Measurements from ENCODE around the gene PSD. TPM values are rescaled to one million over a fixed set of nuclear protein-coding genes. Genes with fewer than 3 reads are reported as not detected.

The PSD gene
- polyA plus RNA-seq, 1 donor from 2014 or later = 68.8 TPM

DNA sequence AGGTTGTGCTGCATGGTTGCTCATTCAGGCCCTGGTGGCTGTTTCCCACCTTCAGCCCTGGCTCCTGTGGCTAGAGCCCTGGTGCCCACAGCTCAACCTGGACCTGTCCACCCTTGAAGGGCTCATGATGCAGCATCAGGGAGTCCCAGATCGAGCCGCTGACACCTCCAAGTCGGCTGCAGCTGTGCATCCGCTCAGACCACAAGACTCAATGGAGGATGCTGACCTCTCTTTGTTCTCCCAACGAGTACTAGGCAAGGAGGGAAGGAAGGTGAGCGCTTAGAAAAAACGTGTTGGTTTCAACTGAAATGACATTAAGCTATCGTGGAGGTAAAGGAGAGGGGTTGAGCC, 42.2 kb upstream of the PSD start:
- peak overlapping the region; percentile 80 for H3K27ac ChIP-seq (ENCODE audit: low read length)
- no peak overlapping the region for H3K4me2 ChIP-seq (ENCODE audit: low read length)
- no peaks in the 10 kb centered on the region for H4K20me1 ChIP-seq (ENCODE audit: insufficient read depth)
- TF ChIP-seq, protein P1, sequence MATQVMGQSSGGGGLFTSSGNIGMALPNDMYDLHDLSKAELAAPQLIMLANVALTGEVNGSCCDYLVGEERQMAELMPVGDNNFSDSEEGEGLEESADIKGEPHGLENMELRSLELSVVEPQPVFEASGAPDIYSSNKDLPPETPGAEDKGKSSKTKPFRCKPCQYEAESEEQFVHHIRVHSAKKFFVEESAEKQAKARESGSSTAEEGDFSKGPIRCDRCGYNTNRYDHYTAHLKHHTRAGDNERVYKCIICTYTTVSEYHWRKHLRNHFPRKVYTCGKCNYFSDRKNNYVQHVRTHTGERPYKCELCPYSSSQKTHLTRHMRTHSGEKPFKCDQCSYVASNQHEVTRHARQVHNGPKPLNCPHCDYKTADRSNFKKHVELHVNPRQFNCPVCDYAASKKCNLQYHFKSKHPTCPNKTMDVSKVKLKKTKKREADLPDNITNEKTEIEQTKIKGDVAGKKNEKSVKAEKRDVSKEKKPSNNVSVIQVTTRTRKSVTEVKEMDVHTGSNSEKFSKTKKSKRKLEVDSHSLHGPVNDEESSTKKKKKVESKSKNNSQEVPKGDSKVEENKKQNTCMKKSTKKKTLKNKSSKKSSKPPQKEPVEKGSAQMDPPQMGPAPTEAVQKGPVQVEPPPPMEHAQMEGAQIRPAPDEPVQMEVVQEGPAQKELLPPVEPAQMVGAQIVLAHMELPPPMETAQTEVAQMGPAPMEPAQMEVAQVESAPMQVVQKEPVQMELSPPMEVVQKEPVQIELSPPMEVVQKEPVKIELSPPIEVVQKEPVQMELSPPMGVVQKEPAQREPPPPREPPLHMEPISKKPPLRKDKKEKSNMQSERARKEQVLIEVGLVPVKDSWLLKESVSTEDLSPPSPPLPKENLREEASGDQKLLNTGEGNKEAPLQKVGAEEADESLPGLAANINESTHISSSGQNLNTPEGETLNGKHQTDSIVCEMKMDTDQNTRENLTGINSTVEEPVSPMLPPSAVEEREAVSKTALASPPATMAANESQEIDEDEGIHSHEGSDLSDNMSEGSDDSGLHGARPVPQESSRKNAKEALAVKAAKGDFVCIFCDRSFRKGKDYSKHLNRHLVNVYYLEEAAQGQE (IDR thresholded peaks at IDR 0.05; ENCODE audit: borderline replicate concordance) = peak; percentile 20
- TF ChIP-seq POLR2AphosphoS5 (IDR thresholded peaks at IDR 0.05) (no peak), EP300 (conservative IDR thresholded peaks at IDR 0.05; ENCODE audit: poor library complexity, severe bottlenecking) (no peak), TAF1 (IDR thresholded peaks at IDR 0.05; ENCODE audit: low read depth) (peak; percentile 50), RAD21 (conservative IDR thresholded peaks at IDR 0.05) (no peak), MXI1 (conservative IDR thresholded peaks at IDR 0.05; ENCODE audit: poor library complexity, severe bottlenecking) (no peak), EZH2 (IDR thresholded peaks at IDR 0.05; ENCODE audit: borderline replicate concordance, insufficient read depth, low read length, poor library complexity, severe bottlenecking) (no peak), SMC3 (conservative IDR thresholded peaks at IDR 0.05; ENCODE audit: poor library complexity) (no peak)
- TF ChIP-seq, protein P2, sequence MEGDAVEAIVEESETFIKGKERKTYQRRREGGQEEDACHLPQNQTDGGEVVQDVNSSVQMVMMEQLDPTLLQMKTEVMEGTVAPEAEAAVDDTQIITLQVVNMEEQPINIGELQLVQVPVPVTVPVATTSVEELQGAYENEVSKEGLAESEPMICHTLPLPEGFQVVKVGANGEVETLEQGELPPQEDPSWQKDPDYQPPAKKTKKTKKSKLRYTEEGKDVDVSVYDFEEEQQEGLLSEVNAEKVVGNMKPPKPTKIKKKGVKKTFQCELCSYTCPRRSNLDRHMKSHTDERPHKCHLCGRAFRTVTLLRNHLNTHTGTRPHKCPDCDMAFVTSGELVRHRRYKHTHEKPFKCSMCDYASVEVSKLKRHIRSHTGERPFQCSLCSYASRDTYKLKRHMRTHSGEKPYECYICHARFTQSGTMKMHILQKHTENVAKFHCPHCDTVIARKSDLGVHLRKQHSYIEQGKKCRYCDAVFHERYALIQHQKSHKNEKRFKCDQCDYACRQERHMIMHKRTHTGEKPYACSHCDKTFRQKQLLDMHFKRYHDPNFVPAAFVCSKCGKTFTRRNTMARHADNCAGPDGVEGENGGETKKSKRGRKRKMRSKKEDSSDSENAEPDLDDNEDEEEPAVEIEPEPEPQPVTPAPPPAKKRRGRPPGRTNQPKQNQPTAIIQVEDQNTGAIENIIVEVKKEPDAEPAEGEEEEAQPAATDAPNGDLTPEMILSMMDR (IDR thresholded peaks at IDR 0.05; ENCODE audit: poor library complexity, severe bottlenecking) = no peak
- H3K9me3 ChIP-seq (ENCODE audit: low read length) = no peaks in the 10 kb centered on the region
- peak overlapping the region; percentile 75 for H3K4me3 ChIP-seq (ENCODE audit: low read length)
- peak overlapping the region; percentile 72 for H3K9ac ChIP-seq (ENCODE audit: low read length)
- no peaks in the 10 kb centered on the region for H3K79me2 ChIP-seq (replicated peaks; ENCODE audit: insufficient read depth, low read length)
- no peaks in the 10 kb centered on the region for H3F3A ChIP-seq (ENCODE audit: insufficient read depth, low read length, poor library complexity, severe bottlenecking)
- no peaks in the 10 kb centered on the region for H3K9me2 ChIP-seq (ENCODE audit: insufficient read depth, low read length)
- peak overlapping the region; percentile 99 for H2AFZ ChIP-seq (ENCODE audit: low read depth, low read length)
- H3K27me3 ChIP-seq (ENCODE audit: insufficient read depth, low read depth, low read length) = no peaks in the 10 kb centered on the region
- no peaks in the 10 kb centered on the region for H3K36me3 ChIP-seq (ENCODE audit: insufficient read depth, low read length)

GRCh38 chr10:102458656-102459055, 40.1 kb upstream of the PSD start:
- H3K9me3 ChIP-seq (ENCODE audit: low read length) = no peaks in the 10 kb centered on the region
- H3K27me3 ChIP-seq (ENCODE audit: insufficient read depth, low read depth, low read length) = no peaks in the 10 kb centered on the region
- no peaks in the 10 kb centered on the region for H3F3A ChIP-seq (ENCODE audit: insufficient read depth, low read length, poor library complexity, severe bottlenecking)
- H3K4me2 ChIP-seq (ENCODE audit: low read length) = no peak overlapping the region
- H3K4me3 ChIP-seq (ENCODE audit: low read length) = no peak overlapping the region
- no peaks in the 10 kb centered on the region for H3K36me3 ChIP-seq (ENCODE audit: insufficient read depth, low read length)
- no peak overlapping the region for H3K9ac ChIP-seq (ENCODE audit: low read length)
- TF ChIP-seq EP300 (conservative IDR thresholded peaks at IDR 0.05; ENCODE audit: poor library complexity, severe bottlenecking) (no peak), TAF1 (IDR thresholded peaks at IDR 0.05; ENCODE audit: low read depth) (no peak), POLR2AphosphoS5 (IDR thresholded peaks at IDR 0.05) (no peak), MXI1 (conservative IDR thresholded peaks at IDR 0.05; ENCODE audit: poor library complexity, severe bottlenecking) (no peak), EZH2 (IDR thresholded peaks at IDR 0.05; ENCODE audit: borderline replicate concordance, insufficient read depth, low read length, poor library complexity, severe bottlenecking) (no peak), RAD21 (conservative IDR thresholded peaks at IDR 0.05) (no peak), SMC3 (conservative IDR thresholded peaks at IDR 0.05; ENCODE audit: poor library complexity) (no peak)
- TF ChIP-seq, protein P2 (IDR thresholded peaks at IDR 0.05; ENCODE audit: poor library complexity, severe bottlenecking) = no peak
- TF ChIP-seq, protein P1 (IDR thresholded peaks at IDR 0.05; ENCODE audit: borderline replicate concordance) = no peak
- no peaks in the 10 kb centered on the region for H3K9me2 ChIP-seq (ENCODE audit: insufficient read depth, low read length)
- no peak overlapping the region for H2AFZ ChIP-seq (ENCODE audit: low read depth, low read length)
- H4K20me1 ChIP-seq (ENCODE audit: insufficient read depth) = no peaks in the 10 kb centered on the region
- H3K27ac ChIP-seq (ENCODE audit: low read length) = no peak overlapping the region
- H3K79me2 ChIP-seq (replicated peaks; ENCODE audit: insufficient read depth, low read length) = no peaks in the 10 kb centered on the region
